Cerebellar nuclear complex (tissue), 1 donor: Measurements from ENCODE around the gene SCN4B.
"Not testable (repeated sequence)": the region's sequence is repeated elsewhere in the genome, so short reads cannot be mapped to it uniquely, and the experiment has no call there.

ENCODE experiments used
- DNase-seq, 2 experiments: peaks; one replicate each; lab custom pipeline; 2025; lab: John Stamatoyannopoulos, UW

The SCN4B gene

GRCh38 chr11:118152552-118153471, at the start of gene SCN4B:
Gene SCN4B, minus strand, starts transcription at chr11:118152823. Its CDS starts 150 bp downstream, at chr11:118152673.
- DNase-seq, result peak in 1 of 2 experiments; percentile 18

GRCh38 chr11:118201966-118202365, 49.3 kb upstream of the SCN4B start:
- DNase-seq, result no peak

GRCh38 chr11:118200901-118201680, 48.5 kb upstream of the SCN4B start:
- DNase-seq, result no peak

- no peak for DNase-seq
These were observed 47.9 kb upstream of the SCN4B start for GRCh38 chr11:118200497-118200896.

GRCh38 chr11:118199135-118199534, 46.5 kb upstream of the SCN4B start:
- DNase-seq, result no peak

- no peak for DNase-seq
These were observed 45.7 kb upstream of the SCN4B start for GRCh38 chr11:118198370-118198769.

- DNase-seq, result no peak
These were observed 42.4 kb upstream of the SCN4B start for GRCh38 chr11:118194835-118195627.

GRCh38 chr11:118193910-118194566, 41.4 kb upstream of the SCN4B start:
- DNase-seq, result no peak

- DNase-seq, result not testable (repeated sequence)
These were observed 40.2 kb upstream of the SCN4B start for GRCh38 chr11:118192817-118193216.

GRCh38 chr11:118190942-118191506, 38.4 kb upstream of the SCN4B start:
- DNase-seq, result not testable (repeated sequence)

GRCh38 chr11:118186346-118187107, 33.9 kb upstream of the SCN4B start:
- DNase-seq, result no peak

GRCh38 chr11:118184784-118185579, 32.4 kb upstream of the SCN4B start:
- DNase-seq, result no peak

GRCh38 chr11:118183691-118184090, 31.1 kb upstream of the SCN4B start:
- not testable (repeated sequence) for DNase-seq

GRCh38 chr11:118180300-118180703, 27.7 kb upstream of the SCN4B start:
- DNase-seq, result peak; percentile 83 to 89

GRCh38 chr11:118176778-118177134, 24.1 kb upstream of the SCN4B start:
- DNase-seq, result no peak

GRCh38 chr11:118175993-118176777, 23.6 kb upstream of the SCN4B start, which contains the start of gene SCN2B:
Gene SCN2B, minus strand, starts transcription at chr11:118176639. Its CDS starts 208 bp downstream, at chr11:118176431.
- peak in 1 of 2 experiments; percentile 61 for DNase-seq

- DNase-seq, result no peak
These were observed 22.7 kb upstream of the SCN4B start for GRCh38 chr11:118175031-118175992.
